ENCODE data around the gene PSMD2.

DNA sequence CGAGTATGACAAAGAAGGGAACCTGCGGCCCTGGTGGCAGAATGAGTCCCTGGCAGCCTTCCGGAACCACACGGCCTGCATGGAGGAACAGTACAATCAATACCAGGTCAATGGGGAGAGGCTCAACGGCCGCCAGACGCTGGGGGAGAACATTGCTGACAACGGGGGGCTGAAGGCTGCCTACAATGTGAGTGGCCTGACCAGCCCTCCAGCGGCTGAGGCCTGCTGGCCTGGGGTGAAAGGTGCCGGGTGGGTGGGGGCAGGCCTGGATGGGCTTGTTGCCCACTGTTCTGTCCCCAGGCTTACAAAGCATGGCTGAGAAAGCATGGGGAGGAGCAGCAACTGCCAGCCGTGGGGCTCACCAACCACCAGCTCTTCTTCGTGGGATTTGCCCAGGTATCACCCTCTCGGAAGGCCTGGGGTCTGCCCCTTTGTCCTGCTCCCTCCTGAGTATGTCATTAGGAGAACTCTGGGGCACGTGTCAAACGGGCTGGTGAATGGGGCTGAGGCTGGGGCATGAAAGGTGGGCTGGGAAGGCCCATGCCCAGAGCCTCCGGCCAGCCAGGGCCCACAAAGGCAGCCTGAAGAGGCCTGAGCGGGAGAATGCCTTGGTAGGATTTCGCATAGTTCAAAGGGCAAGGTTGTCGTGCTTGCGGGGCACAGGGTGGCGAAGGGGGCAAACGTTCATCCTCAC, 7.8 kb upstream of the PSMD2 start:
- TF ChIP-seq, protein P1, sequence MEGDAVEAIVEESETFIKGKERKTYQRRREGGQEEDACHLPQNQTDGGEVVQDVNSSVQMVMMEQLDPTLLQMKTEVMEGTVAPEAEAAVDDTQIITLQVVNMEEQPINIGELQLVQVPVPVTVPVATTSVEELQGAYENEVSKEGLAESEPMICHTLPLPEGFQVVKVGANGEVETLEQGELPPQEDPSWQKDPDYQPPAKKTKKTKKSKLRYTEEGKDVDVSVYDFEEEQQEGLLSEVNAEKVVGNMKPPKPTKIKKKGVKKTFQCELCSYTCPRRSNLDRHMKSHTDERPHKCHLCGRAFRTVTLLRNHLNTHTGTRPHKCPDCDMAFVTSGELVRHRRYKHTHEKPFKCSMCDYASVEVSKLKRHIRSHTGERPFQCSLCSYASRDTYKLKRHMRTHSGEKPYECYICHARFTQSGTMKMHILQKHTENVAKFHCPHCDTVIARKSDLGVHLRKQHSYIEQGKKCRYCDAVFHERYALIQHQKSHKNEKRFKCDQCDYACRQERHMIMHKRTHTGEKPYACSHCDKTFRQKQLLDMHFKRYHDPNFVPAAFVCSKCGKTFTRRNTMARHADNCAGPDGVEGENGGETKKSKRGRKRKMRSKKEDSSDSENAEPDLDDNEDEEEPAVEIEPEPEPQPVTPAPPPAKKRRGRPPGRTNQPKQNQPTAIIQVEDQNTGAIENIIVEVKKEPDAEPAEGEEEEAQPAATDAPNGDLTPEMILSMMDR (IDR thresholded peaks at IDR 0.05) = no peak
- no peak for TF ChIP-seq POLR2A (IDR thresholded peaks at IDR 0.05)

Measured in vagina (tissue), 2 donors.